Umbilical cord (tissue), 2 donors: ENCODE data around the gene LRRIQ1. TPM values are rescaled to one million over a fixed set of nuclear protein-coding genes. Genes with fewer than 3 reads are reported as not detected.
A peak's percentile ranks its signal among the peaks of the same experiment; 100 is the strongest.
"Not testable (repeated sequence)": the region's sequence is repeated elsewhere in the genome, so short reads cannot be mapped to it uniquely, and the experiment has no call there.

Experiments
- DNase-seq: peaks from one replicate; pipeline ENCODE4 v3.0.0-alpha.2; 2015; ENCODE audit warnings: low spot score
- total RNA-seq: library from RNA; depleted of rRNA; stranded (reverse); fragments of >200 nt; gene quantifications from one replicate; pipeline ENCODE4 v1.2.3, GENCODE V29; 2014; ENCODE audit warnings: low replicate concordance; ENCODE audit not compliant: insufficient read depth

LRRIQ1 gene
- total RNA-seq, 1 donor from 2014 or later = 30.8 TPM

- not testable (repeated sequence) for DNase-seq
Measured at GRCh38 chr12:85203809-85204208, 167.7 kb downstream of the LRRIQ1 start.

DNA sequence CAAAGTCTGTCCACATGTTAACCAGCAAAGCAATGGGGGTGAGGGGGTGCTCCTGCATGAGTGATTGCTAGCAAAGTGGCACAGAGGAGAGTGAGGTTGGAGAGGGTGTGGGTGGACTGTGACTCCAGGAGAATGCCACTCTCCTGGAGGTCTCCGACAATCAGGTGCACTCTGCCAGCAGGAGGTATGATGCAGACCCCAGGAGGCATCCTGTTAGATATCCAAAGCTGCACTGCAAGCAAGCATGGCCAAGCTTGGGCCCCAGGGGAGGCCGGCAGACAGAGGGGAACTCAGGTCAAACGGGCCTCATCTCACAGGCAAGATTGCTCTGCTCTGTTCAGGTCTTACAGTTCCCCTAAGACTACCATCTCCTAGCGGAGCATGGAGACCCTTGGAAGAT lies 170.4 kb downstream of the LRRIQ1 start:
- DNase-seq = no peak

DNA sequence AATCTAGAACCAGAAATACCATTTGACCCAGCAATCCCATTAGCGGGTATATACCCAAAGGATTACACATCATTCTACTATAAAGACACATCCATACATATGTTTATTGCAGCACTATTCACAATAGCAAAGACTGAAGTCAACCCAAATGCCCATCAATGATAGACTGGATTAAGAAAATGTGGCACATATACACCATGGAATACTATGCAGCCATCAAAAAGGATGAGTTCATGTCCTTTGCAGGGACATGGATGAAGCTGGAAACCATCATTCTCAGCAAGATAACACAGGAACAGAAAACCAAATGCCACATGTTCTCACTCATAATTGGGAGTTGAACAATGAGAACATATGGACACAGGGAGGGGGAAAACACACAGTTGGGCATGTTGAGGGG lies 188.2 kb downstream of the LRRIQ1 start:
- not testable (repeated sequence) for DNase-seq

- DNase-seq = no peak
Measured at GRCh38 chr12:85225501-85225900, 189.3 kb downstream of the LRRIQ1 start.

DNA sequence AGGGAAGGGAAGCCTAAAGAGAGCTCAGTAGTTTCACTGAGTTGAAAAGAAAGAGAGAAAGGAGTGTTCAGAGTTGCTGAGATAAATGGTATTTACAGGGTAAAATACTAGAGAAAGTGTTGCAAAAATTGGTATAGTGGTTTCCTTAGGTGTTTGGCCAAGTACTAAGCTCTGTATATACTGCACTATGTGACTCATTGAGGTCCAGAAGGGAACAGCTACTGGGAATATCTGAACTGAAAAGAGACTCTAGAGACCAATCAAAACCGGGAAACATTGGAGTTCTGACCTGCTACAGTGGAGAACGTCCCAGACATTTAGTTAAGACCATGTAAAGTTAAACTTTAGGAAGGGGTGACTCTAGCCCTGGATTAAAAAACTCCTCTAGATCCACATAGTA lies 201.2 kb downstream of the LRRIQ1 start:
- peak; percentile 19 for DNase-seq

DNA sequence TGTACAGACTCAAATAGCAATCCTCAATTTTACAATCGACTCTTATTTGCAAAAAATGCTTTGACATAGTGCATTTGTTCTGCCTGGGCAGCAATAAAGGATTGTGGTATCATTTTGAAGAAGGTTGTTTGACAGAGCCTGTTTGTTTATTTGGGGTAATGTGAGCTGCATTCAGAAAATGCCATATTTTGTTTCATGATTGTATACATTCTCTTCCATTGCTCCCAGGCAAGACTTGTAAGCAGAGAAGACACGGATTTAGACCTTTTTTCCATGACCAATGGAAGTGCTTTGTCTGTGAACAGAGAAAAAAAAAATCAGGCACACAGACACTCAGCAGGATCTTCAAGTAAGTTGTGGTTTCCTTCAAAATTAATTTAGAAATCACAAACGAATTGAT lies 208.4 kb downstream of the LRRIQ1 start:
- no peak for DNase-seq

DNA sequence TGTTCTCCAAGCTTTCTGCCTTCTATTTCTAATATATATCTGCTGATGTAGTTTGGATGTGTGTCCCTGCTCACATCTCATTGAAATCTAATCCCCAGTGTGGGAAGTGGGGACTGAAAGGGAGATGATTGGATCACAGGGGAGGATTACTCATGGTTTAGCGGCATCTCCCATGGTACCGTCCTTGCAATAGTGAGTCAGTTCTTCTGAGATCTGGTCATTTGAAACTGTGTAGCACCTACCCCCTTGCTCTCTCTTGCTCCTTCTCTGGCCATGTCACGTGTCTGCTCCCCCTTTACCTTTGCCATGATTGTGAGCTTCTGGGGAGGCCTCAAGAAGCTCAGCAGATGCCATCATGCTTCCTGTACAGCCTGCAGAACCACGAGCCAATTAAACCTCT lies 217.7 kb downstream of the LRRIQ1 start:
- DNase-seq = no peak

GRCh38 chr12:85257671-85258070 lies 221.5 kb downstream of the LRRIQ1 start:
- no peak for DNase-seq

GRCh38 chr12:85260447-85260846 lies 224.3 kb downstream of the LRRIQ1 start:
- no peak for DNase-seq

DNA sequence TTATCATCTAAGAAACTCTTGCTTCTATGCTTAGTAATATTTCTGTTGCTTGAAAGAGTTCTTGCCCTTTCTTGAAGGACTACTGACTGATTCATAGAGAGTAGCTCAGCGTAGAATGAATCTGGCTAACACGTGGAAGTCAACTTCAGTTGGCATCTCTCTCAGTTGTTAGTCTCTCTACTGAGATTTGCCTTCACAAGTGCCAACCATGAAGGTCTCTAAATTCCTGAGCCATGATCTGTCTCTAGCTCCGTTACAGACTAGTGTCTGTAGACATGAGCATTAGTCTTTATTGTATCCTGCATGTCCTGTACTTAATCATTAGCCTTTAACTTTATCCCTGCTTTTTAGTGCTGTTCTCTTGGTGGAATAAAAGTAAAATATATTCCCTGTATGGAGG lies 224.7 kb downstream of the LRRIQ1 start:
- DNase-seq = no peak

DNA sequence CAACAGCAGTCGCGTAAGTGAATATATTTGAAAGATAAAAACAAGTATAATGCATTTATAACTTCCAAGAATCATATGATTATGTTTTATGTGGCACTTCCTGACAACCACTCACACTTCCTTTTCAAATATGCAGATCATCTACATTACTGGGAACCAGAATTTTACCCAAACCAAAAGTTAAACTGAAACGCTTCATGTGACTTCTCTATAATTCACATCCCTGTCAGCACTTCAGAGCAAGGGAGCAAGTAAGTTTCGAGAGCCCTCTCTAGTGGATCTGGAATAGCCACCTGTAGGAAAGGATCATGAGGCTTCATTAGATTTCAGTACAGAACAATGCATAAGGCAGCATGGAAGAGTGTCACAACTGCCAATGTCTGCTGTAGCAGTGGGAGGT lies 230.2 kb downstream of the LRRIQ1 start:
- DNase-seq = no peak

GRCh38 chr12:85273381-85274314 lies 237.5 kb downstream of the LRRIQ1 start:
- peak; percentile 25 for DNase-seq

DNA sequence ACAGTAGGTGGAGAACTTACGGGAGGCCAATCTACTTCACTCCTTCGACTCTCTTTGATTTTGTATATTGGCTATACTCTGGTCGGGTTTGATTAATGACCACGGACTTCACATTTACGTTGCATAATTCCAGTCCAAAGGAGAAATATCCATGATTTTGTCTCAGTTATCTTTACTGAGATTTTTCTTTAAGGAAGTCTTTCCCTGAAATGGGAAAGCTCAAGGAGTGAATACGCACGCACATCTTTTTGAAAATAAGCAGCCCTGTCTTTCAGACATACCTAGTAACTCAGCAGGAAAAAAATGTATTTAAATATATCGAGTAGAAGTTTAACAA lies 238.1 kb downstream of the LRRIQ1 start:
- DNase-seq = no peak

- DNase-seq = no peak
Measured at GRCh38 chr12:85275374-85275773, 239.2 kb downstream of the LRRIQ1 start.

GRCh38 chr12:85277191-85277590 lies 241.0 kb downstream of the LRRIQ1 start:
- no peak for DNase-seq

DNA sequence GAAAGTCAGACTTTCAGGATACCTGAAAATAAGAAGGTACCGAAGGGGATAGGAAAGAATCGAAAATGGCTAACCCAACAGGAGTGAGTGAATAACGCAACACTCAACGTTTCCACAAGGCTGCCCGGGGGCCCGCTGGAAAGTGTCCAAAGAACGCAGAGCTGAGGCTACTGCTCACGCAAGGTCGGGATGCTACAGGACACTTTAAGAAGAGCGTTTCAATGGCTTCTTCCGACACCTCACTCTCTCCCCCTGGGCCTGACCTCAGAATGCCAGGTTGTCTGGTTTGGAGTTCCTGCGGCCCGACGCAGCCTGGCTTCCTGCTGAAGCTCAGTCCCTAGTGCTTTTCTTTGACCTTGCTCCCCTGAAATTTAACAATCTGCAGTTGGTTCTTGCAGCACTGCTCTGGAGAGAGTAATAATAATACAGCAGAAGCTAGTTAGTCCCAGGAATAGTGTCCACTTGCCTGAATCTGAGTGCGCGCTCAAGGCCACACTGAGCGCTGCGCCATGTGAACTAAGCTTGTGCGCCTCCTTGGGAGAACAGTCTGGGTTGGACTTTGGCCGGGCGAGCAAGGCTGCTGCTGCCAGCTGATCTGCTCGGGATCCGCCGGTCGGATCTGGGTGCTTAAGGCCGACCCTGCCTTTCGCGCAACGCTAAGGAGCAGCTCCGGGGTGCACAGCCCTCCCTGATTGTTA lies 241.9 kb downstream of the LRRIQ1 start:
- no peak for DNase-seq

GRCh38 chr12:85278598-85279448 lies 242.7 kb downstream of the LRRIQ1 start:
- no peak for DNase-seq

DNA sequence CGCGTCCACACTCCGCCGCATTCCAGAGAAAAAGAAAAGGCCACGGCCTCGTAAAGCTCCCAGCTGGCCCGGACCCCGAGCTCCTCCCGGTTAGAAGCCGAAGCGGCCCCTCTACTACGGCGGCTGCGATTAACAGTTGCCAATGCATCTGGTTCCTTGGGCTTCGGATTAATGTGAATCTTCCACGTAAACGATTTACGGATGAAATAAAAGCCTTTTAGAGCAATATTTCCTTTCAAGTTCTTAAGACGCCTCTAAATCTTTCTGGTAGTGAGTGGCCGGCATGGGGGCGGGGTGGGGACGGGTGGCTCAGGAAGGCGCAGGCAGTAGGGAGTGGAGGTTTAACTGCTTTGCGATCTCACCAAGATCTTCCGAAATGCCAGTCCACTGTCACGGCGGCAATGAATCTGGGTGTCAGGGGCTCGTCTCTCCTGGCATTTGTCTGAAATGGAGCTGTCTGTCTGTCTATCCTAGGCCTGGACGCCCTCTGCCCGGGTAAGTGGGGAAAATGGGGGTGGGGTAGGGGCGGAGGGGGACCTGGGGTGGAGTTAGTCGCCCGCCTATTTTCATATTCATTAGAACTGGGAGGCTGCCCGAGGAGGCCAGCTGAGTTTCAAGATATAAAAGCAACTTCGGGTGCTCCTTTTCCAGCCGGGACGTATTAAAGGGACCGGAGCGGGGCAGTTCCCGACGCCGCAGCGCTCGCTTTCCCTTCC lies 243.5 kb downstream of the LRRIQ1 start:
- peak; percentile 45 for DNase-seq

- peak; percentile 54 for DNase-seq
Measured at GRCh38 chr12:85280165-85280983, 244.2 kb downstream of the LRRIQ1 start, which contains the start of gene ALX1. Gene ALX1, plus strand, starts transcription at chr12:85280220. Its CDS starts 42 bp downstream, at chr12:85280262.

- peak; percentile 12 for DNase-seq
Measured at GRCh38 chr12:85280984-85281630, 245.0 kb downstream of the LRRIQ1 start.
